Activated naive CD8-positive, alpha-beta T cell treated with anti-CD3 and anti-CD28 coated beads, Interleukin-2, amount 50 U/mL, for 24 hours (primary cell): ENCODE data around the gene TEFM.
"Not testable (repeated sequence)": the region's sequence is repeated elsewhere in the genome, so short reads cannot be mapped to it uniquely, and the experiment has no call there.

ENCODE experiments used
- ATAC-seq: fragments of 150-1000 bp; cut with Tn5 transposase; one replicate; pipeline ENCODE4 v1.10.0; 2021
- DNase-seq: peaks from one replicate; pipeline ENCODE4 v3.0.0; 2021
- H3K27ac Mint-ChIP-seq: one replicate; pipeline ENCODE4 v1.8.0; 2021; ENCODE audit warnings: mild to moderate bottlenecking, mixed read lengths
- H3K27me3 Mint-ChIP-seq: one replicate; pipeline ENCODE4 v1.8.0; 2021; ENCODE audit warnings: mixed read lengths
- H3K36me3 Mint-ChIP-seq: one replicate; pipeline ENCODE4 v1.8.0; 2021; ENCODE audit warnings: low read depth, mixed read lengths
- H3K4me1 Mint-ChIP-seq: one replicate; pipeline ENCODE4 v1.8.0; 2021; ENCODE audit warnings: mixed read lengths
- H3K4me3 Mint-ChIP-seq: one replicate; pipeline ENCODE4 v1.8.0; 2021; ENCODE audit warnings: mild to moderate bottlenecking, moderate library complexity, mixed read lengths
- H3K9me3 Mint-ChIP-seq: one replicate; pipeline ENCODE4 v1.8.0; 2021; ENCODE audit warnings: mixed read lengths

The TEFM gene

DNA sequence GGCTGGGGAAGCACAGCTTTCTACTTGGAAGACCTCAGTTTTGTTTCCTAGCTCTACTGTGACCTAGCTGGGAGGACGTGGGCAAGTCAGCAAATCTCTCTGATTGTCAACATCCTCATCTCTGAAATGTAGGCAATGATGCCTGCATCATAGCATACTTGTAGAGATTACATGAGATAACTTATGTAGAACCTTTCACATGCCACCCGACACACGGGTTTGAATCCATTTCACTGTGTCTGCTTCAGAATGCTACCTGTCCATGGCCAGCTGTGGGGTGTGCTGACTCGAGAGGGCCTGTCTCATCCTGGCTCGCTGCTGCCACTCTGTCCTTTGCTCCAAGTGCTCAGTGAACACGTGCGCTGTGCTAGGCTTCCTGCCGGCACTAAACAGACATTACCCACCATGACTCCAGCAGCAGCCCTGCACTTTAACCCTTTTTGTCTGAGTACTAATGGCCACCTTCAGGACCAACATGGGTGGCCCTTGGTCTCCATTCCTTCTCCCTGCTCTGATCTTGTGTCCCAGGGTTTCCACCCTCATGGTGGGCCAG, 23.1 kb upstream of the TEFM start:
- ATAC-seq (no peak), DNase-seq (no peak)
- H3K4me3 Mint-ChIP-seq: no peak overlapping the region
- peaks cover 13% of the 10 kb centered on the region for H3K27me3 Mint-ChIP-seq
- H3K9me3 Mint-ChIP-seq: no peaks in the 10 kb centered on the region
- H3K4me1 Mint-ChIP-seq: no peaks in the 10 kb centered on the region
- H3K36me3 Mint-ChIP-seq: no peaks in the 10 kb centered on the region
- H3K27ac Mint-ChIP-seq: no peak overlapping the region

DNA sequence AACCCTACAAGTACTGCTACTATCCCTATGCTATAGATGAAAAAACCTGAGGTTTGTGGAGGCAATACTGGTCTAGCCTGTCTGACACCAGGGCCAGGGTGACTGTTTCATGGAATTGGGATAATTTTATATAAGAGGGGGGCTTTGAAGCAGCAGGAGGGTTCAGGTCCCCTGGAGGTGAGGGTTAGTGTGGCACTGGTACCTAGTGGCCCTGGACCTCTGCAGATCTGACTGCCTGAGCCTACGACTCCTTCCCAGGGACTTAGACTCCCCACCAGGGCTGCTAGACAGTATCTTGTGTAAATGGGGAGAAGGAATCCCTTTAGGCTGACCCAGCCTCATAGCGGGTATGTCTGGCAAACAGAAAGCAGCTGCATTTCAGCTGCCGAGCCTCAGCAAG, 22.5 kb upstream of the TEFM start:
- H3K4me3 Mint-ChIP-seq: no peak overlapping the region
- no peaks in the 10 kb centered on the region for H3K36me3 Mint-ChIP-seq
- no peaks in the 10 kb centered on the region for H3K4me1 Mint-ChIP-seq

DNA sequence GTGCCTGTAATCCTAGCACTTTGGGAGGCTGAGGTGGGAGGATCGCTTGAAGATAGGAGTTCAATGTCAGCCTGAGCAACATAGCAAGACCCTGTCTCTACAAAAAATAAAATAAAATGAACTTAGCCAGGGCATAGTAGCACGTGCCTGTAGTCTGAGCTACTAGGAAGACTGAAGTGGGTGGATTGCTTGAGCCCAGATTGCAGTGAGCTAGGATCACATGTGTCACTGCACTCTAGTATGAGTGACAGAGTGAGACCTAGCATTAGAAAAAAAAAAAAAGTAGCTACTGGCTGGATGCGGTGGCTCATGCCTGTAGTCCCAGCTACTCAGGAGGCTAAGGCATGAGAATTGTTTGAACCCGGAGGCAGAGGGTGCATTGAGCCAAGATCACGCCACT, 21.7 kb upstream of the TEFM start:
- Mint-ChIP-seq H3K9me3 (no peaks in the 10 kb centered on the region), H3K27ac (no peak overlapping the region), H3K4me3 (no peak overlapping the region), H3K4me1 (peaks cover 2% of the 10 kb centered on the region), H3K27me3 (peaks cover 25% of the 10 kb centered on the region), H3K36me3 (no peaks in the 10 kb centered on the region)
- ATAC-seq: no peak
- DNase-seq: no peak

More for the DNA sequence above, 22.5 kb upstream of the TEFM start:
- Mint-ChIP-seq H3K9me3 (no peaks in the 10 kb centered on the region), H3K27ac (no peak overlapping the region), H3K27me3 (peaks cover 18% of the 10 kb centered on the region)
- DNase-seq (no peak), ATAC-seq (no peak)

DNA sequence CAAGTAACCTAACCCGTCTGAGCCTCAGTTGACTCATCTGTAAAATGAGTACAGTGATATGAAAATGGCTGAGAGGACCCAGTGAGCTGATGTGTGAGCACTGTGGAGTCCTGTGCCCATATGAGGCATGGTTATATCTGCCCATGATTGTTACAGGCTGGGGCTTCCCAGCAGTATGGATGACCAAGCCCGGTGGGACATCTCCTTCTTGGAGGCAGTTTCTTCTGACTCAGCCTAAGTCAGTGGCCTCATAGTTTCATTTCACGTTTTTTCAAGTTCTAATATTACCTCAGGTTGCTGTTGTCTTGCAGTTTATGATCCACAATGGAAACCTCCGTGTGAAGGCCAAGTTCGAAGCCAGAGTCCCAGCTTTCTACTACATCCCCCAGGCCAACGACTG, 20.5 kb upstream of the TEFM start:
- DNase-seq (no peak), ATAC-seq (no peak)
- peaks cover 33% of the 10 kb centered on the region for H3K27me3 Mint-ChIP-seq

DNA sequence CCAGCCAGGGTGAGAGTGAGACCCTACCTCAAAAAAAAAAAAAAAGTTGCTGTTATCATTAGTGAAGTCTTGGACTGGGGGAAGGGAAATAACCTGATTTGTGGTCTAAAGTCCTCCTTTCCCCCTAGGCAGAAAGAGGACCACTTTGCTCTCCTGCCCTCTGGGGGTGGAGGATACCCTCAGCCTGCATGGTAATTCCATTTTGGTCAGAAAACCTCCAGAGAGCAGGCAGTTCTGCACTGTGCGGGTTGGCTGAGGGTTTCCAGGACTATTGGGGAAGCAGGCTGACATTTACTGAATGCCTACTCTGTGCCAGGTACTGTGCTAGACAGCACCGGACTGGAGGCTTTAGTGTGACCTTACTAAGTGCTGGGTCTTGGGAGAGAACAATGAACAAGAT, 18.3 kb upstream of the TEFM start:
- no peaks in the 10 kb centered on the region for H3K9me3 Mint-ChIP-seq

More for the DNA sequence above, 20.5 kb upstream of the TEFM start:
- Mint-ChIP-seq H3K36me3 (no peaks in the 10 kb centered on the region), H3K9me3 (no peaks in the 10 kb centered on the region), H3K4me1 (peaks cover 3% of the 10 kb centered on the region), H3K27ac (no peak overlapping the region), H3K4me3 (no peak overlapping the region)

DNA sequence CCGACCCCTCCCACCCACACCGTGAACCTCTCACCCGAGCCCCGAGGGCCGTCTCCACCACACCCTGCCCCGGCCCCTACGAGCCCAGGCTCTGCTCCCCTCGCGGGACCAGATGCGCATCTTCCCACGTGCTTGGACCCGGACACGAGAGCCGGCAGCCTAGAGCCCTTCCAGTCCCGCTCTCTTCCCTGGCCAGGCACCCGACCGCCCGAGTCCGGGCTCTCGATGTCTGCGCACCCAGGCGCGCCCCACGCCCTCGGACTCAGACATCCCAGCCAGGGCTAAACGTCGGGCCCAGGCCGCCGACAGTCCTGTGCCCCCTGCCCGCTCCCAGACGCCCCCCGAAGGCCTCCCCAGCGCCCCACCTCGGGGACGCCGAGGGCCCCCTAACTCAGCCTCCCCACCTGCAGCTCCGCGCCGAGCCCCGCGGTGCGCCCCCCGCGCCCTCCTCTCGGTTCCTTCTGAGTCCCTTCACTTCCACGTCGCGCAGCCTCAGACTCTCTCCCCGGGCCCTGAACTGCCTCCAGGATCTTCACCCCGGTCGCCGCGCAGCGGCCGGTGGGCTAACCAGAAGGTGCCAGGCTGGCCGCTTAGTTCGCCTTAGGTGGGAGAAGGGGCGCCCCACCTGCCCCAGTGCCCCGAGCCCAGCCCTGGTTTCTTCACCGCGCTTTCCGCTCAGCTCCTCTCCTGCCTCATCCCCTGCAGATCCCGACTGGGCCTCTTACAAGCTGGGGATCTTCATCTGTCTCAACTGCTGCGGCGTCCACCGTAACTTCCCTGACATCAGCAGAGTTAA, 16.4 kb upstream of the TEFM start:
- no peak overlapping the region for H3K27ac Mint-ChIP-seq
- H3K9me3 Mint-ChIP-seq: no peaks in the 10 kb centered on the region
- peaks cover 10% of the 10 kb centered on the region for H3K4me1 Mint-ChIP-seq
- peak; percentile 14 for DNase-seq
- peak; percentile 30 for ATAC-seq
- peak overlapping the region; percentile 69 for H3K4me3 Mint-ChIP-seq
- peaks cover 49% of the 10 kb centered on the region for H3K27me3 Mint-ChIP-seq
- no peaks in the 10 kb centered on the region for H3K36me3 Mint-ChIP-seq

More for the DNA sequence above, 18.3 kb upstream of the TEFM start:
- H3K4me1 Mint-ChIP-seq: peaks cover 10% of the 10 kb centered on the region
- ATAC-seq: no peak
- DNase-seq: no peak
- peaks cover 49% of the 10 kb centered on the region for H3K27me3 Mint-ChIP-seq
- no peaks in the 10 kb centered on the region for H3K36me3 Mint-ChIP-seq
- no peak overlapping the region for H3K27ac Mint-ChIP-seq
- H3K4me3 Mint-ChIP-seq: no peak overlapping the region

DNA sequence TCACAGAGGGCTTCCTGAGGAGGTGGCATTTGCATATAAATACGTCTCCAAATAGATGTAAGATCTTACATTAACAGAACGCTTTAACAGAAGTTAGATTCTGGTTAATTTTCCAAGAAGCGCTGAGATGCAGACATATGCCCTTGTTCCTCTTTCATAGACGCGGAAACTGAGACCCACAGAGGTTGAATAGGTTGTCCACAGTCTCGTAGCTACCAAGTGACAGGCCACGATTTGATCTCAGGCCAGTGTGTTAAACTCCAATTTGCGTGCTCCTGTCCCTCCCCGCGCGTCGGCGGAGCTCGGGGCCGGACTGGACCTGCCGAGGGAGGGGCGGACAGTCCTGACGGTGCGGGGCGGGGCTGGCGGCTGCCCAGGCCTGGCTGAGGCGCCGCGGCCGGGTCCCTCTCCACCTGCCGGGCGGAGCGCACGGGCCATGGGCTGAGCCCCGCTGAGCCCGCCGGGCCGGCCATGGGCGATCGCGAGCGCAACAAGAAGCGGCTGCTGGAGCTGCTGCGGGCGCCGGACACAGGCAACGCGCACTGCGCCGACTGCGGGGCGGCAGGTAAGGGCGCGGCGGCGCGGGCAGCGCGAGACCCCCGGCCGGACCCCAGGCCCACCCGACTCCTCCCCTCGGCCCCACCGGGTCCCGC, 15.6 kb upstream of the TEFM start, which contains the start of gene ADAP2:
TSS of gene ADAP2 (plus strand) at position 402 of the 653 bp plus-strand sequence. CDS start at position 472, 70 bp downstream.
- H3K27ac Mint-ChIP-seq: no peak within 1 kb of the TSS
- peak; percentile 17 for ATAC-seq
- H3K36me3 Mint-ChIP-seq: no peaks in the 10 kb centered on the region
- peaks cover 10% of the 10 kb centered on the region for H3K4me1 Mint-ChIP-seq
- peak within 1 kb of the TSS; percentile 69 for H3K4me3 Mint-ChIP-seq
- no peaks in the 10 kb centered on the region for H3K9me3 Mint-ChIP-seq
- DNase-seq: peak; percentile 6
- H3K27me3 Mint-ChIP-seq: peaks cover 45% of the 10 kb centered on the region

DNA sequence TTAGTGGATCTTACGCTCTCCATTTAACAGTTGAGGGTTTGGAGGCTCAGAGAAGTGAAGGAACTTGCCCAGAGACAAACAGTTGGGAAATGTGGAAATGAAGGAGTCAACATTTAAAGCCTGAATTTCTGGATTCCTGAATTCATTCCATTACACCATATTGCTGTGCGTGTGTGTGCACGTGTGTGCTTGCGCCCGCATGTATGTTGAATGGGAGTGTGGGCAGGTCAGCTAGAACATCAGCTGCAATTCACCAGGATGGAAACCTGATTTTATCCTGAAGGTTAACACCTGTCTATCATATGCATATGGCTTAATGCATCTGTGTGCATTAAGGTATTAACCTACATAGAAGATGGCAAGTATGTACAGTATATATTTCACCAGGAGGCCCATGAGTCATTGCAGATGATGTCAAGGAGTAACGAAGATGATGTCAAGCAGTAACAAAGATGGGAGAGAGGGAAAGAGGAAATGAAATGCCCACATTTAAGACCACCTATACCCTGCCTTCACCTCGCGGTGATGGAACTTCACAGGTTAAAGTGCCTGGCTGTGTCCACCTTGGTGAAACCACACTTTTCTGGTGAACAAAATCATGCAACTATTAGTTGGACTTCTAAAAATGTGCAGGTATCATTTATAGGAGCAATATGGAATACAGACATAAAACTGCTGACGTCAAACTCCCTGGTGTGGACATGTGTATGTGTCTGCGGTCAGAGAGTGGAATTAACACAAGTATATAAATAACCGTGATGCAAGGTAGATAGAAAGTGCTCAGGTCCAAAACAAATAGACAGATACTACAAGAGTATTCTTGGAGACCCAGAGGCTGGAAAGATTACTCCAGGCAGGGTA, 14.9 kb upstream of the TEFM start:
- DNase-seq (no peak), ATAC-seq (no peak)
- H3K9me3 Mint-ChIP-seq: no peaks in the 10 kb centered on the region
- peaks cover 42% of the 10 kb centered on the region for H3K27me3 Mint-ChIP-seq
- no peaks in the 10 kb centered on the region for H3K36me3 Mint-ChIP-seq
- H3K4me3 Mint-ChIP-seq: peak overlapping the region; percentile 64
- H3K27ac Mint-ChIP-seq: no peak overlapping the region
- H3K4me1 Mint-ChIP-seq: peaks cover 10% of the 10 kb centered on the region

DNA sequence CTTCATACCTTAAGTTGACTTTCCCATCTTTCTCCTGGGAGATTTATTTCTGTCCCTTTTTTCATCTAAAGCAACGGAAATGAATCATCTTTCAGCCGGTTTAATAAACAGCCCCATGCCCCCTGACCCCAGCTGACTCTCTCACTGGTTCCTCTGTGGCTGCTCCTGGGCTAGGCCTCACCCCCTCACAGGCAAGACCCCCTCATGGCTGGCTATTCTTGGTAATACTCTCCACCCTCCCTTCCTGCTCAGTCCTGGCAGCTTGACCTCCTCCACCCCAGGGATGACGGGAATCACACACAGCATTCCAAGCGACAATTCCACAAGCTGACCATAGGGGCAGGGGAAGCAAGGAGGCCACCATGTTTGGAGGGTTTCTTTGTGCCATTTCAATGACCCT, 14.2 kb upstream of the TEFM start:
- no peak overlapping the region for H3K27ac Mint-ChIP-seq
- DNase-seq (no peak), ATAC-seq (no peak)
- H3K4me1 Mint-ChIP-seq: peaks cover 10% of the 10 kb centered on the region
- H3K36me3 Mint-ChIP-seq: no peaks in the 10 kb centered on the region
- H3K9me3 Mint-ChIP-seq: no peaks in the 10 kb centered on the region
- H3K4me3 Mint-ChIP-seq: no peak overlapping the region
- H3K27me3 Mint-ChIP-seq: peaks cover 40% of the 10 kb centered on the region

DNA sequence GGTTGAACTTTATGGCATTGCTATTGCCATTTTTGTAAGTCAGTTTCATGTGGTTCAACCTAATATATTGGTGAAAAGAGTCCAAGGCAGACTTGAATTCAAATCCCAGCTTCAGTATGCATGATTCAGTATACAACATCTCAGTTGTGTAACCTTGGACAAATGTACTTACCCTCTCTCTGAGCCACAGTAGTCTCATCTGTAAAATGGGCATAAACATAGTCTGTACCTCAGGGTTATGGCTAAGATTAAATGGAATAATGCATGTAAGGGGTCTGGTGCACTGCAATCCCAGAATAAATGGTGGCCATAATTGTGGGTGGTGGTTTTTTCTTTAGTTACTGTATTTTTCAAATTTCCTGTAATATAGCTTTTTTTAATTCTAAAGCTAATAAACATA, 11.0 kb upstream of the TEFM start:
- DNase-seq: no peak

DNA sequence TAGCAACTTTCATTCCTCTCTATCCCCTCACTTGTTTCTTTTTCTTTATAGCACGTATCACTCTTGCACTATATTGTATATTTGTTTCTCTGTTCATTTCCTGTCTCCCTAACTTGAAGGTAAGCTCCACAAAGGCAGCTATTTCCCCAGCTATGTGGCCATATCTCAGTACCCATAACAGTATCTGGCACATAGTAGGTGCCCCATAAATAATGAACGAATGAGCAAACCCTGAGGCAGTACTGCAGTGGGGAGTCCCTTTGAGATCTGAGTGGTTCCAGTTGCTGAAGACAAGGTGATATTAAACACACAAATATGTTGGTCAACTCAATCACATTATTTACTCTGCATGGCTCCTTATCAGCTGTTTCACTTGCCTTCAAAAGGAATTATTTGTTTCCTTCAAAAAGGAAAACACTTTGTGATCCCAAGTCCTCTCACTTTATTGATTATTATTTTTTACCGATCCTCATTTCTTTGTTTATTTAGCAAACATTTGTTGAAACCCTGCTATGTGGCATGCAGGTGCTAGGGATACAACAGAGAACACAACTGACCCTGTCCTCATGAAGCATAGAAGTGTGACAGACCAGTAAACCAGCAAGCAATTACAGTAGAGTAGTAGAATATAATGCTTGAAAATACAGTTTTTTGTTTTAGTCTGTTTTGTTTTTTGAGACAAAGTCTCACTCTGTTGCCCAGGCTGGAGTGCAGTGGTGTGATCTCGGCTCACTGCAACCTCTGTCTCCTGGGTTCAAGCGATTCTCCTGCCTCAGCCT, 10.0 kb upstream of the TEFM start:
- Mint-ChIP-seq H3K27me3 (peaks cover 11% of the 10 kb centered on the region), H3K27ac (no peak overlapping the region), H3K9me3 (no peaks in the 10 kb centered on the region), H3K4me3 (no peak overlapping the region), H3K36me3 (no peaks in the 10 kb centered on the region), H3K4me1 (peaks cover 2% of the 10 kb centered on the region)
- ATAC-seq: no peak
- no peak for DNase-seq

More for the DNA sequence above, 11.0 kb upstream of the TEFM start:
- ATAC-seq: no peak
- H3K4me3 Mint-ChIP-seq: no peak overlapping the region
- no peak overlapping the region for H3K27ac Mint-ChIP-seq
- no peaks in the 10 kb centered on the region for H3K36me3 Mint-ChIP-seq
- peaks cover 8% of the 10 kb centered on the region for H3K4me1 Mint-ChIP-seq
- peaks cover 18% of the 10 kb centered on the region for H3K27me3 Mint-ChIP-seq
- no peaks in the 10 kb centered on the region for H3K9me3 Mint-ChIP-seq

DNA sequence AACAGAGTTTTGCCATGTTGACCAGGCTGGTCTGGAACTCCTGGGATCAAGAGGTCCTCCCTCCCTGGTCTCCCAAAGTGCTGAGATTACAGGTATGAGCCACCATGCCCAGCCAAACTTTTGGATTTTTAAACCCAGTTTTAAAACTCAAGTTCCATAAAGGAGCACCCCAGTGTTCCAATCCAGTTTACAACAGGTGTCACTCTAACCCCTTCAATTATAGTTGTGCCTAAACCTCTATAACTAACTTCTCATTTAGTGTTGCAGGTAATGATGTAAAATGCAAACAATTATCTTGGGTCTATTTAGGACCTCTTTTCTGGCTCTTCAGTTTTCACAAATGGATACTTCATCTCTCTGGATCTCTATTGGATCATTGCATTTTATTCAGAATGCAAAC, 7.9 kb upstream of the TEFM start:
- Mint-ChIP-seq H3K9me3 (no peaks in the 10 kb centered on the region), H3K4me1 (peaks cover 2% of the 10 kb centered on the region), H3K27ac (no peak overlapping the region), H3K36me3 (no peaks in the 10 kb centered on the region), H3K27me3 (no peaks in the 10 kb centered on the region), H3K4me3 (no peak overlapping the region)
- ATAC-seq (no peak), DNase-seq (no peak)

DNA sequence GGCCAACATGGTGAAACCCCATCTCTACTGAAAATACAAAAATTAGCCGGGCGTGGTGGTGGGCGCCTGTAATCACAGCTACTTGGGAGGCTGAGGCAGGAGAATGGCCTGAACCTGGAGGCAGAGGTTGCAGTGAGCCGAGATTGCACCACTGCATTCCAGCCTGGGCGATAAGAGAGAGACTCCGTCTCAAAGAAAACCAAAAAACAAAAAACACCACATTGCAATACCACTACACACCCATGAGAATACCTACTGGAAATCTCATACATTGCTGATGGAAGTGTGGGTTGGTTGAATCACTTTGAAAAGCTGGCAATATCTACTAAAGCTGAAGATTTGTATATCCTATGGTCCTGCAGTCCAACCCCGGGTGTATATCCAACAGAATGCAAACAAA, 4.1 kb upstream of the TEFM start:
- H3K9me3 Mint-ChIP-seq, H3K4me3 Mint-ChIP-seq, H3K27me3 Mint-ChIP-seq, ATAC-seq, DNase-seq, H3K36me3 Mint-ChIP-seq, H3K27ac Mint-ChIP-seq: not testable (repeated sequence)
- peaks cover 25% of the 10 kb centered on the region for H3K4me1 Mint-ChIP-seq
